Embryonic facial prominence (tissue), 1 donor: ENCODE data around the gene ACACA.

Experiments used
- DNase-seq: peaks from one replicate; pipeline ENCODE4 v3.0.0-alpha.2; 2016; ENCODE audit errors: extremely low spot score

Gene ACACA

GRCh38 chr17:37344519-37344918, 62.1 kb downstream of the ACACA start:
- no peak for DNase-seq

- no peak for DNase-seq
Observed at GRCh38 chr17:37342589-37342988, 64.0 kb downstream of the ACACA start.

- no peak for DNase-seq
Observed at GRCh38 chr17:37340804-37341203, 65.8 kb downstream of the ACACA start.

GRCh38 chr17:37339321-37339720, 67.3 kb downstream of the ACACA start:
- no peak for DNase-seq

GRCh38 chr17:37338847-37339246, 67.8 kb downstream of the ACACA start:
- no peak for DNase-seq

- DNase-seq = no peak
Observed at GRCh38 chr17:37327341-37328090, 79.1 kb downstream of the ACACA start.

- no peak for DNase-seq
Observed at GRCh38 chr17:37322826-37323561, 83.6 kb downstream of the ACACA start.

- DNase-seq = no peak
Observed at GRCh38 chr17:37322106-37322505, 84.5 kb downstream of the ACACA start.

GRCh38 chr17:37318931-37319594, 87.6 kb downstream of the ACACA start:
- DNase-seq = no peak

GRCh38 chr17:37317867-37318266, 88.8 kb downstream of the ACACA start:
- DNase-seq = no peak

- no peak for DNase-seq
Observed at GRCh38 chr17:37315601-37316000, 91.0 kb downstream of the ACACA start.

GRCh38 chr17:37312137-37312923, 94.3 kb downstream of the ACACA start:
- DNase-seq = no peak

GRCh38 chr17:37310940-37311339, 95.7 kb downstream of the ACACA start:
- no peak for DNase-seq

GRCh38 chr17:37309051-37309450, 97.6 kb downstream of the ACACA start:
- DNase-seq = no peak

- no peak for DNase-seq
Observed at GRCh38 chr17:37305406-37305905, 101.2 kb downstream of the ACACA start.

- DNase-seq = no peak
Observed at GRCh38 chr17:37301288-37301687, 105.3 kb downstream of the ACACA start.

GRCh38 chr17:37300683-37301082, 106.0 kb downstream of the ACACA start:
- no peak for DNase-seq

- DNase-seq = no peak
Observed at GRCh38 chr17:37299257-37299980, 107.2 kb downstream of the ACACA start.

GRCh38 chr17:37295888-37296287, 110.7 kb downstream of the ACACA start:
- no peak for DNase-seq

GRCh38 chr17:37294888-37295287, 111.7 kb downstream of the ACACA start:
- no peak for DNase-seq

- no peak for DNase-seq
Observed at GRCh38 chr17:37293770-37294169, 112.9 kb downstream of the ACACA start.
